KMS-11 (cell line): Measurements from ENCODE around the gene DLL4.
A peak's percentile ranks its signal among the peaks of the same experiment; 100 is the strongest.

ENCODE experiments used
- H2AFZ ChIP-seq: fragments of 200-600 bp; sonication (generic); 2 replicates; pipeline ENCODE4 v1.6.1; 2016; ENCODE audit warnings: antibody characterized with exemption, mixed run types, low read depth
- H3K27ac ChIP-seq: fragments of 200-600 bp; sonication (generic); 2 replicates; pipeline ENCODE4 v1.6.1; 2016; ENCODE audit warnings: mild to moderate bottlenecking, mixed run types
- H3K27me3 ChIP-seq: fragments of 200-600 bp; sonication (generic); 2 replicates; pipeline ENCODE4 v1.6.1; 2017; ENCODE audit warnings: mild to moderate bottlenecking, low read depth, mixed run types, moderate library complexity; ENCODE audit not compliant: insufficient read depth
- H3K36me3 ChIP-seq: fragments of 200-600 bp; sonication (generic); 2 replicates; pipeline ENCODE4 v1.6.1; 2017; ENCODE audit warnings: mild to moderate bottlenecking, mixed run types; ENCODE audit not compliant: insufficient read depth
- H3K4me1 ChIP-seq: fragments of 200-600 bp; sonication (generic); 2 replicates; pipeline ENCODE4 v1.6.1; 2016; ENCODE audit warnings: mild to moderate bottlenecking, low read depth, mixed run types; ENCODE audit not compliant: poor library complexity, severe bottlenecking
- H3K4me2 ChIP-seq: fragments of 200-600 bp; sonication (generic); 2 replicates; pipeline ENCODE4 v1.7.0; 2016; ENCODE audit warnings: mild to moderate bottlenecking, mixed run types
- H3K4me3 ChIP-seq: fragments of 200-600 bp; sonication (generic); IDR thresholded peaks from 2 replicates; pipeline ENCODE4 v1.6.1; 2017; ENCODE audit warnings: low read depth, low read length, mixed read lengths; ENCODE audit not compliant: insufficient read depth
- H3K79me2 ChIP-seq: fragments of 200-600 bp; sonication (generic); 2 replicates; pipeline ENCODE4 v1.6.1; 2016; ENCODE audit warnings: low read depth, mixed run types; ENCODE audit not compliant: insufficient read depth
- H3K9ac ChIP-seq: fragments of 200-600 bp; sonication (generic); 2 replicates; pipeline ENCODE4 v1.6.1; 2016; ENCODE audit warnings: mild to moderate bottlenecking, mixed run types
- H4K20me1 ChIP-seq: fragments of 200-600 bp; sonication (generic); 2 replicates; pipeline ENCODE4 v1.6.1; 2016; ENCODE audit warnings: mild to moderate bottlenecking, mixed run types; ENCODE audit not compliant: insufficient read depth
- TF ChIP-seq, protein P1 (sequence below): fragments of 200-600 bp; sonication (generic); conservative IDR thresholded peaks from 2 replicates; pipeline ENCODE4 v1.6.1; 2017; ENCODE audit warnings: low read depth, mild to moderate bottlenecking, antibody characterized with exemption, low read length, moderate library complexity, mixed read lengths

DLL4 gene

DNA sequence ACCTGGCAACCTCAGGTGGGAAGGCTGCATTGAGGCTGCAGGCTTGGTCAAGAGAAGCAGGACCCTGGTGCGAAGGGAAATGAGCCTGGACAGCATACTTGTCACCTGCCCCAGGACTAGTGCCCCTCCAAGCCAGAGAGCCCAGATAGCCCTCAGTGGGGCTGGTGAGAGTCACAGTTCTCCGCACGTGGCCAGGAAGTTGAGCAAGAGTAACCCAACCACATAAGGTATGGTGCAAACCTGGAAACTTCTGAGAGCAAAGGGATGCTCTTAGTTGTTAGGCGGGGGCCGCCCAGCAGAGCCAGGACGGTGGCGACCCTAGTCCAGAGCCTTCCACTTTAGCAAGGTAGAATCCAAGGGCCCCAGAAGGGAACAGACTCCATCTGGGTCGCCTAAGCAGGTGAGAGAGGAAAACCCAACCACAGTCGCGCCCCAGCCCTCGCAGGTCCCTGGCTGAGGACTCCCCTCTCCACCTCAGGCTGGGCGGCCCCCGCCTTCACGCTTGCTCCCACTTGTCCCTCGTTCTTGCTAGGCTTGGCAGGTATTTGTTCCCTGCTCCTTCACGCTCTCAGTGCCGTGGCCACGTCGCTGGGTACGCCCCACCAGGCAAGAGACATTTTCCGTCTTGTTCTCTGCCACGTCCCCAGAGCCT is 36.0 kb upstream of the DLL4 start:
- H3K9ac ChIP-seq: no peak overlapping the region
- H3K27me3 ChIP-seq: no peaks in the 10 kb centered on the region
- H3K36me3 ChIP-seq: no peaks in the 10 kb centered on the region
- H3K4me1 ChIP-seq: peaks cover 25% of the 10 kb centered on the region
- peak overlapping the region; percentile 98 for H2AFZ ChIP-seq
- peak overlapping the region; percentile 74; the same call in 1 of the 2 replicates for H3K4me2 ChIP-seq
- TF ChIP-seq, protein P1, sequence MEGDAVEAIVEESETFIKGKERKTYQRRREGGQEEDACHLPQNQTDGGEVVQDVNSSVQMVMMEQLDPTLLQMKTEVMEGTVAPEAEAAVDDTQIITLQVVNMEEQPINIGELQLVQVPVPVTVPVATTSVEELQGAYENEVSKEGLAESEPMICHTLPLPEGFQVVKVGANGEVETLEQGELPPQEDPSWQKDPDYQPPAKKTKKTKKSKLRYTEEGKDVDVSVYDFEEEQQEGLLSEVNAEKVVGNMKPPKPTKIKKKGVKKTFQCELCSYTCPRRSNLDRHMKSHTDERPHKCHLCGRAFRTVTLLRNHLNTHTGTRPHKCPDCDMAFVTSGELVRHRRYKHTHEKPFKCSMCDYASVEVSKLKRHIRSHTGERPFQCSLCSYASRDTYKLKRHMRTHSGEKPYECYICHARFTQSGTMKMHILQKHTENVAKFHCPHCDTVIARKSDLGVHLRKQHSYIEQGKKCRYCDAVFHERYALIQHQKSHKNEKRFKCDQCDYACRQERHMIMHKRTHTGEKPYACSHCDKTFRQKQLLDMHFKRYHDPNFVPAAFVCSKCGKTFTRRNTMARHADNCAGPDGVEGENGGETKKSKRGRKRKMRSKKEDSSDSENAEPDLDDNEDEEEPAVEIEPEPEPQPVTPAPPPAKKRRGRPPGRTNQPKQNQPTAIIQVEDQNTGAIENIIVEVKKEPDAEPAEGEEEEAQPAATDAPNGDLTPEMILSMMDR: no peak
- H3K4me3 ChIP-seq: no peak overlapping the region
- peaks cover 7% of the 10 kb centered on the region; the same call in 1 of the 2 replicates for H3K79me2 ChIP-seq
- no peaks in the 10 kb centered on the region for H4K20me1 ChIP-seq
- no peak overlapping the region for H3K27ac ChIP-seq

DNA sequence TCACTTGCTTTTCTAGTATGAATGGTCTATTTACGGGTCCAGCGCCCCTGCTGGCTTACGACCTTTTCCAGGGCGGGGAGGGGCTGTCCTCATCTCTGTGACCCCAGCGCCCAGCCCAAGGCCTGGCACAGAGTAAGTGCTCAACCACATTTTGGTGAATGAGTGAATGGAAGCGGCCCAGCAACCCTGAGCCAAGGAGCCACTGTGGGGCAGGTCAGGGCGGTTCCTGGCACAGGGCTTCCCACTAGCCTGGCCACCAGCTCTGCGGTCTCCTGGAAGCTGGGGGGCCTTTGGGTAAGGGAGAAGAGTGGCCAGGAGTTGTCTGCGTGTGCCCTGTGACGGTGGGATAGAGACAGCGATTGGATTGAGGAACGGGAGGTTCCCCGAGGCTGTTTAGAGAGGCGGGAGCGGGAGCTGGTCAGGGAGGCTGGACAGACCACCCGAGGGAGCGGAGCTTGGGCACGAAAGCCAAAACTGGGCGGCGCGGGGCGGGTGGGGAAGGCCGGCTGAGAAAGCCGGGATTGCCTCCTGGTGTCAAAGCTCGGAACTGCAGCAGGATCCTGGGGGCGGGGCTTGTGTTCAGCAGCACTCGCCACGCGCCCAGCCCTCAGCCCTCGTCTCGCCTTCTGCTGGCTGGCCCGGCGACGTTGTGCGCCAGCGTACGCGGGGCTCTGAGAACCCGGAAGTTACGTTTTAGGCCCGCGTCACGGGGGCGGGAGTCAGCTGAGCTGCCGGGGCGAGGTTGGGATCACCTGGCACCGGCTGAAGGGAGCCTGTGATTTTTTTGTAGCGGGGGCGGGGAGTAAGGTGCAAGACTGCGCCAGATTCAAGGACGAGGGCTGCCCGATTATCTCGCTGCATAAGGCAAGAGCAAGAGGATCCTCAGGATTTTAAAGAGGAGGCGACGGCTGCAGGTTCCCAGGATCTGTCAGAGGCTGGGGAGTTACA is 35.1 kb upstream of the DLL4 start, which contains the start of gene VPS18:
TSS of gene VPS18 (plus strand) at position 718 of the 948 bp plus-strand sequence. CDS start 319 bp downstream, outside the sequence.
- H3K79me2 ChIP-seq: peaks cover 7% of the 10 kb centered on the region; the same call in 1 of the 2 replicates
- TF ChIP-seq, protein P1: peak; percentile 60
- H3K4me3 ChIP-seq: no peak within 1 kb of the TSS
- H3K9ac ChIP-seq: peak within 1 kb of the TSS; percentile 48; the same call in 1 of the 2 replicates
- peak within 1 kb of the TSS; percentile 77 for H3K4me2 ChIP-seq
- H3K27ac ChIP-seq: peak within 1 kb of the TSS; percentile 18
- H3K4me1 ChIP-seq: peaks cover 25% of the 10 kb centered on the region
- no peaks in the 10 kb centered on the region for H3K27me3 ChIP-seq
- no peaks in the 10 kb centered on the region for H4K20me1 ChIP-seq
- peak within 1 kb of the TSS; percentile 98 for H2AFZ ChIP-seq
- H3K36me3 ChIP-seq: no peaks in the 10 kb centered on the region

DNA sequence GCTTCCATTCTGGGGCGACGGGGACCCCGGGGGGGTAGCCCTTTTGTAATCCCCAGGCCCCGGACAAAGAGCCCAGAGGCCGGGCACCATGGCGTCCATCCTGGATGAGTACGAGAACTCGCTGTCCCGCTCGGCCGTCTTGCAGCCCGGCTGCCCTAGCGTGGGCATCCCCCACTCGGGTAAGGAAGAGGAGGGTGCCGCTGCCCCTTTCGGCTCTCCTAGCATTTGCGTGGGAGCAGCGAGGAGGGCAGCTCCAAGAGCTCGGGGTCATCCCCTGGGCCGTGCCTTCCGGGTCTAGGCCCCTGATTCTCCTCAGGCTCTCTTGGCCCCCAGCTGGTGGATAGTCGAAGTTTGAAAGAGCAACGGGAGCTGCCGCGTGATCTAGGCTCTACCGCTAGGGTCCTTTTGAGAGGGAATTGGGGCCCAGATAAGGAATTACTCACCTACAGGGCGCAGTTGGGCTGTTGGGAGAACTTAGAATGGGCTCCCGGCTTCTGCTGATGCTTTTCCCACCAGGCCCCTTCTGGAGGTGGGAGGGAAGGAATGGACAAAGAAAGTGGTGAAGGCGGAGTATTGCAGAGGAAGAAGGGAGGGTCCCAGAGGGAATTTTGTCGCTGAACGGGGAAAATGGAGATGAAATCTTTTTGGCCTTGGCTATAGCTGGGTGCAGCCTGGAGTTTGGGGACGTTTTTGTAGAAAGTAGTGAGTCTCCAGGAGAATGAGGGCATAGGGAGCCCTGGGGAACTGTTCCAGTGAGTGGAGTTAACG is 34.3 kb upstream of the DLL4 start:
- Histone ChIP-seq H3K9ac (peak overlapping the region; percentile 48; the same call in 1 of the 2 replicates), H3K79me2 (peaks cover 7% of the 10 kb centered on the region; the same call in 1 of the 2 replicates), H3K4me1 (peaks cover 25% of the 10 kb centered on the region), H3K36me3 (no peaks in the 10 kb centered on the region), H3K4me2 (peak overlapping the region; percentile 77), H2AFZ (peak overlapping the region; percentile 80), H4K20me1 (no peaks in the 10 kb centered on the region), H3K4me3 (no peak overlapping the region), H3K27ac (peak overlapping the region; percentile 18), H3K27me3 (no peaks in the 10 kb centered on the region)
- TF ChIP-seq, protein P1: peak; percentile 50; the same call in 1 of the 2 replicates

DNA sequence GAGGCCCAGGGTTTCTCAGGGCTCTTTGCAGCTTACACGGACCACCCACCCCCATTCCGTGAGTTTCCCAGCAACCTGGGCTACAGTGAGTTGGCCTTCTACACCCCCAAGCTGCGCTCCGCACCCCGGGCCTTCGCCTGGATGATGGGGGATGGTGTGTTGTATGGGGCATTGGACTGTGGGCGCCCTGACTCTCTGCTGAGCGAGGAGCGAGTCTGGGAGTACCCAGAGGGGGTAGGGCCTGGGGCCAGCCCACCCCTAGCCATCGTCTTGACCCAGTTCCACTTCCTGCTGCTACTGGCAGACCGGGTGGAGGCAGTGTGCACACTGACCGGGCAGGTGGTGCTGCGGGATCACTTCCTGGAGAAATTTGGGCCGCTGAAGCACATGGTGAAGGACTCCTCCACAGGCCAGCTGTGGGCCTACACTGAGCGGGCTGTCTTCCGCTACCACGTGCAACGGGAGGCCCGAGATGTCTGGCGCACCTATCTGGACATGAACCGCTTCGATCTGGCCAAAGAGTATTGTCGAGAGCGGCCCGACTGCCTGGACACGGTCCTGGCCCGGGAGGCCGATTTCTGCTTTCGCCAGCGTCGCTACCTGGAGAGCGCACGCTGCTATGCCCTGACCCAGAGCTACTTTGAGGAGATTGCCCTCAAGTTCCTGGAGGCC is 29.5 kb upstream of the DLL4 start:
- TF ChIP-seq, protein P1: no peak
- Histone ChIP-seq H3K9ac (no peak overlapping the region), H3K4me3 (no peak overlapping the region), H3K27me3 (no peaks in the 10 kb centered on the region), H3K27ac (no peak overlapping the region), H3K36me3 (no peaks in the 10 kb centered on the region), H2AFZ (no peak overlapping the region), H3K4me2 (no peak overlapping the region), H3K4me1 (peaks cover 13% of the 10 kb centered on the region), H4K20me1 (no peaks in the 10 kb centered on the region), H3K79me2 (peaks cover 7% of the 10 kb centered on the region; the same call in 1 of the 2 replicates)
